Esophagus squamous epithelium (tissue), 5 donors: ENCODE results near the gene NDUFA6. TPM values are rescaled to one million over a fixed set of nuclear protein-coding genes. Genes with fewer than 3 reads are reported as not detected.

Experiments
- DNase-seq: peaks from one replicate; lab custom pipeline; 2025; lab: John Stamatoyannopoulos, UW
- H3K27ac ChIP-seq, 4 donors: fragments of 200-600 bp; sonication (generic); one replicate each; pipeline ENCODE4 v1.5.1; 2016 to 2019; ENCODE audit warnings: mild to moderate bottlenecking in 1 of 4
- H3K27me3 ChIP-seq, 4 donors: fragments of 200-600 bp; sonication (generic); 1 replicate in 3 of 4; 2 replicates in 1 of 4; pipeline versions ENCODE4 v1.5.1 to v1.6.0; 2017 to 2021; ENCODE audit warnings: antibody characterized with exemption in 1 of 4
- H3K36me3 ChIP-seq, 3 donors: fragments of 200-600 bp; sonication (generic); one replicate each; pipeline ENCODE4 v1.5.1; 2016 to 2019
- H3K4me1 ChIP-seq, 3 donors: fragments of 200-600 bp; sonication (generic); one replicate each; pipeline ENCODE4 v1.5.1; 2017 to 2019
- H3K4me3 ChIP-seq, 4 donors: fragments of 200-600 bp; sonication (generic); 1 replicate in 3 of 4; 2 replicates in 1 of 4; pipeline ENCODE4 v1.5.1; 2016 to 2019; ENCODE audit warnings: mild to moderate bottlenecking in 2 of 4, moderate library complexity in 1 of 4
- H3K9me3 ChIP-seq, 3 donors: fragments of 200-600 bp; sonication (generic); one replicate each; pipeline ENCODE4 v1.5.1; 2016 to 2019
- CTCF ChIP-seq, 6 experiments: fragments of 450-650 bp in 4 of 6; fragments of 200-600 bp in 2 of 6; sonication (generic) in 2 of 6; IDR thresholded peaks; one replicate each; pipeline ENCODE4 v1.5.1; 2016 to 2019; ENCODE audit warnings: antibody characterized with exemption in 6 of 6, mild to moderate bottlenecking in 4 of 6, moderate library complexity in 4 of 6
- POLR2A ChIP-seq, 4 donors: fragments of 450-650 bp; IDR thresholded peaks; one replicate each; pipeline ENCODE4 v1.6.1; 2017; ENCODE audit warnings: antibody characterized with exemption in 4 of 4, mild to moderate bottlenecking in 4 of 4, moderate library complexity in 3 of 4
- WGBS, 2 donors: methylation state at CpG; one replicate each; pipeline ENCODE4 v1.1.5; 2018; 5-methylcytosine and 5-hydroxymethylcytosine counted together
- intact Hi-C: fragments of 100-400 bp; cut with DNase I; formaldehyde crosslinking; loops from one replicate; pipeline ENCODE4 v1.15.0; 2022
- total RNA-seq, 4 donors: library from RNA; depleted of rRNA; stranded (reverse); fragments of >200 nt; gene quantifications; one replicate each; pipeline ENCODE4 v1.1.0, GENCODE V29; 2016
- donor health status: DM: yes; HTN: yes; CAD: no.

Gene NDUFA6
- total RNA-seq, 4 donors from 2014 or later, result 65.0 to 72.4 (median 67.1) TPM

DNA sequence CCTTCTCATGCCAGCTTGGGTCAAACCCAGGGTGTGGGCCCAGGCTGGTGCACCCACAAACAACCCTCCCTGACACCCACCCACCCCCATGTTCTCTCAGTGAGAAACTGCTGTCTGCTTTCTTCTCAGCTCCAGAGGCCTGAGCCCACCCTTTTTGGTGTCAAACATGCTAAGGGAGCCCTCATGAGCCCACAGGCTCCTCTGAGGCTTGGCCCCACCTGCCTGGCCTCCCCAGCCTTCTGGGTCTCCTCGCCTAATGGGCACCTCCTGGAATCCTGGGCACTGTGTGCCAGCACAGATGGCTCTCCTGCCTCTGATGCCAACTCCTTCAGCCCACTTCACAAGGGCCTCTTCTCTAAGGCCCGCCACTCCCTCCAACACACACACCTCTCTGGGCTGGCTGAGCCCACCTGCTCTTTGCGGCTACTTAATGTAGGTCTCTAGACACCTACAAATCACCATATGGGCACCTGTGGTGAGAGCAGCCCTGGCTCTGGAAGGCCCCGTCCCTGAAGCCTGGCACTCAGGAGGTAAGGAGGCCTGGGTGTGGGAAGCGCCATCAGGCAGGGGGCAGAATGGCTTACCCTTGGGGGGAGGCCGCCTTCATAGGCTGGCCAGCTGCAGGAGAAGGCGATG lies 24.3 kb downstream of the NDUFA6 start:
- no peak for TF ChIP-seq CTCF (IDR thresholded peaks at IDR 0.05)
- no peak for TF ChIP-seq POLR2A (IDR thresholded peaks at IDR 0.05)
- DNase-seq, result no peak
- intact Hi-C loops, result no loop called here
- Histone ChIP-seq H3K36me3 (peaks cover 21 to 75% (median 23%) of the 10 kb centered on the region in 3 donors), H3K27ac (no peak overlapping the region), H3K4me1 (peaks cover 7 to 24% (median 9%) of the 10 kb centered on the region in 3 donors), H3K9me3 (no peaks in the 10 kb centered on the region), H3K27me3 (no peaks in the 10 kb centered on the region), H3K4me3 (no peak overlapping the region)
- 92 to 100% methylated on average over 3 to 6 of the region's 7 CpGs for WGBS, 2 donors

- H3K4me1 ChIP-seq, result peaks cover 7 to 19% (median 9%) of the 10 kb centered on the region in 3 donors
- no peaks in the 10 kb centered on the region for H3K27me3 ChIP-seq
- TF ChIP-seq CTCF (IDR thresholded peaks at IDR 0.05) (no peak), POLR2A (IDR thresholded peaks at IDR 0.05) (no peak)
- H3K36me3 ChIP-seq, result peaks cover 25 to 81% (median 30%) of the 10 kb centered on the region in 3 donors
- H3K27ac ChIP-seq, result no peak overlapping the region
- H3K4me3 ChIP-seq, result no peak overlapping the region
- no peak for DNase-seq
- H3K9me3 ChIP-seq, result no peaks in the 10 kb centered on the region
- WGBS, 2 donors, result 88 to 95% methylated on average over 6 to 10 of the region's 13 CpGs
- intact Hi-C loops, result no loop called here
These were observed 25.0 kb downstream of the NDUFA6 start for GRCh38 chr22:42065438-42066125.

GRCh38 chr22:42064629-42065028 lies 25.9 kb downstream of the NDUFA6 start:
- no peak for TF ChIP-seq CTCF (IDR thresholded peaks at IDR 0.05)
- no peak for TF ChIP-seq POLR2A (IDR thresholded peaks at IDR 0.05)
- DNase-seq, result no peak
- Histone ChIP-seq H3K27ac (no peak overlapping the region), H3K4me3 (no peak overlapping the region), H3K27me3 (no peaks in the 10 kb centered on the region), H3K9me3 (no peaks in the 10 kb centered on the region), H3K36me3 (peaks cover 25 to 91% (median 34%) of the 10 kb centered on the region in 3 donors), H3K4me1 (peaks cover under 1 to 11% (median 3%) of the 10 kb centered on the region in 3 donors)
- intact Hi-C loops, result no loop called here
- 78 to 90% methylated on average over 1 of the region's 1 CpG for WGBS, 2 donors

DNA sequence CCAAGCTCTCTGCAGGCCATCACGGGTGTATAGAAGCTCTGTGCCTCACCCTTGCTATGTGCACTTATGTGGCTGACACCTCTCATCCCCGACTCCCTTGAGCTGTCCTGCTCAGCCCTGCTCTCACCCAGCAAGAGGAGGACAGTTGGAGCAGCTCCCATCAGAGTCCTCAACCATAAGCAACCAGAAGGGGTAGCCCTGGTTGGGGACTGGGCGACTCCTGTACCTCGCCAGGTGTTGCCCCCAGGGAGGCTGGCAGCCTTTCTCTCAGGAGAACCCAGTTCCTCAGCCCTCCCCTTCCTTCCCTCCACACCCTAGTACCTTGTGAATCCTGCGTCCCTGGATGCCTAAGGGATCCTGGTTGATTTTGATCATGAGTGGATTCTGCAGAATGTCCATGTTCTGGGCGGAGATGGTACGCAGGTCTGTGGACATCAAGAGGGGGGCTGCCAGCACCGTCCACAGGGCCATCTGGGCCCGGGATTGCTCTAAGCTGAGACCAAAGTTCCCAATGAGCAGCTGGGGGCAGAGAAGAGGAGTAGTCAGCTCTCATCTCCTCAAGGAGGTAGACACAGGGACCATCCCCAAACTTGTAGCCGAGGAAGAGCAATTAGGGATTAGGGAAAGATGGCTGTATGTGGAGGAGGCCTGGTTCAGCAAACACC lies 27.9 kb downstream of the NDUFA6 start:
- intact Hi-C loops, result no loop called here
- 88 to 89% methylated on average over 6 of the region's 10 CpGs for WGBS, 2 donors
- H3K27me3 ChIP-seq, result no peaks in the 10 kb centered on the region
- H3K4me1 ChIP-seq, result no peaks in the 10 kb centered on the region
- DNase-seq, result no peak
- peaks cover 25 to 98% (median 34%) of the 10 kb centered on the region in 3 donors for H3K36me3 ChIP-seq
- no peak overlapping the region for H3K27ac ChIP-seq
- H3K4me3 ChIP-seq, result no peak overlapping the region
- no peak for TF ChIP-seq POLR2A (IDR thresholded peaks at IDR 0.05)
- TF ChIP-seq CTCF (IDR thresholded peaks at IDR 0.05), result no peak
- H3K9me3 ChIP-seq, result no peaks in the 10 kb centered on the region

DNA sequence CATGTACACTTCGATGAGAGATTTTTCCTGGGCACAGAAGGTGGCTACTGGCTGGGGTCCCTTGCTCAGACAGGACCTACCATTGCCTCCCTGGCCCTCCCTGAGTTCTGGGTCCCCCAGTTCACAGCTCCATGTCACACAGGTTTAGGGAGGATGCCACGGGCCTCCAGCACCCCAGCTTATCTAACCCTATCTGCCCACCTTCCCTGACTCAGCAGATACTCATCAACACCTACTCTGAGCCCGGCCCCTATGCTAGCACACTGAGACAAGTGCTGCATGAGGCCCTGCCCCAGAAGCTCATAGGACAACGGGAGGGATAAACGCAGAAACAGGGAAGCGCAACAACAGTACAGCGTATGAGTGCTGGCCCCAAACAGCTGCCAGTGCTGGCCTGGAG lies 29.5 kb downstream of the NDUFA6 start:
- no peak for DNase-seq
- Histone ChIP-seq H3K9me3 (peaks cover 0 to 13% (median 7%) of the 10 kb centered on the region in 3 donors), H3K27ac (no peak overlapping the region), H3K4me1 (no peaks in the 10 kb centered on the region), H3K27me3 (no peaks in the 10 kb centered on the region), H3K4me3 (no peak overlapping the region), H3K36me3 (peaks cover 14 to 82% (median 27%) of the 10 kb centered on the region in 3 donors)
- TF ChIP-seq POLR2A (IDR thresholded peaks at IDR 0.05), result no peak
- no peak for TF ChIP-seq CTCF (IDR thresholded peaks at IDR 0.05)
- intact Hi-C loops, result no loop called here
- 96 to 100% methylated on average over 5 to 7 of the region's 7 CpGs for WGBS, 2 donors
